ENCODE measurements around the gene CLIP2. TPM values are rescaled to one million over a fixed set of nuclear protein-coding genes. Genes with fewer than 3 reads are reported as not detected.
A peak's percentile ranks its signal among the peaks of the same experiment; 100 is the strongest.
"Not testable (repeated sequence)": the region's sequence is repeated elsewhere in the genome, so short reads cannot be mapped to it uniquely, and the experiment has no call there.

CLIP2 gene
- total RNA-seq, 2 donors from 2014 or later, result 18.6 to 24.1 TPM

DNA sequence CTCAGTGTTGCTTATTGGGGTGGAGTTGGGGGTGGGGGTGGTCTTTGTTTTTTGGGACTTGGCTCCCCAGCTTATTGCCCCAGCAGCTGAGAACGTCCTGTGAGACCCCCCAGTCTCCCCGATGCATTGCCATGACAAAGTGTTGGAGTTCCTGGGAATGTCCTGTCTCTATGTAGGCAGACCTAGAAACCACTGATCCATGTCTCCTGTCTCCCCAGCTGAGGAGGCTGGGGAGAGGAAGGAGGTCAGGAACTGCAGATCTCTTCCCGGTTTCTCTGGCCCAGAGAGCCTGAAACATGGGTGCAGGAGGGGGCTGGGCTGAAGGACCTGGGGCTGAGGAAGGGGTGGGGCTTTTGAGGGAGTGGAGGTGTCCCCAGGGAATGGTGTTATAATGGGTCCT, 84.3 kb downstream of the CLIP2 start:
- Histone ChIP-seq H3K9me3 (no peaks in the 10 kb centered on the region), H3K4me1 (replicated peaks) (no peaks in the 10 kb centered on the region), H3K36me3 (no peaks in the 10 kb centered on the region), H3K27me3 (replicated peaks; ENCODE audit: insufficient read depth) (no peaks in the 10 kb centered on the region), H3K4me3 (no peak overlapping the region), H3K27ac (no peak overlapping the region)
- WGBS, result 70% methylated on average over 3 of the region's 3 CpGs
- TF ChIP-seq POLR2AphosphoS5 (IDR thresholded peaks at IDR 0.05), result no peak
- TF ChIP-seq, protein P1, sequence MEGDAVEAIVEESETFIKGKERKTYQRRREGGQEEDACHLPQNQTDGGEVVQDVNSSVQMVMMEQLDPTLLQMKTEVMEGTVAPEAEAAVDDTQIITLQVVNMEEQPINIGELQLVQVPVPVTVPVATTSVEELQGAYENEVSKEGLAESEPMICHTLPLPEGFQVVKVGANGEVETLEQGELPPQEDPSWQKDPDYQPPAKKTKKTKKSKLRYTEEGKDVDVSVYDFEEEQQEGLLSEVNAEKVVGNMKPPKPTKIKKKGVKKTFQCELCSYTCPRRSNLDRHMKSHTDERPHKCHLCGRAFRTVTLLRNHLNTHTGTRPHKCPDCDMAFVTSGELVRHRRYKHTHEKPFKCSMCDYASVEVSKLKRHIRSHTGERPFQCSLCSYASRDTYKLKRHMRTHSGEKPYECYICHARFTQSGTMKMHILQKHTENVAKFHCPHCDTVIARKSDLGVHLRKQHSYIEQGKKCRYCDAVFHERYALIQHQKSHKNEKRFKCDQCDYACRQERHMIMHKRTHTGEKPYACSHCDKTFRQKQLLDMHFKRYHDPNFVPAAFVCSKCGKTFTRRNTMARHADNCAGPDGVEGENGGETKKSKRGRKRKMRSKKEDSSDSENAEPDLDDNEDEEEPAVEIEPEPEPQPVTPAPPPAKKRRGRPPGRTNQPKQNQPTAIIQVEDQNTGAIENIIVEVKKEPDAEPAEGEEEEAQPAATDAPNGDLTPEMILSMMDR (IDR thresholded peaks at IDR 0.05), result no peak
- no peak for TF ChIP-seq POLR2A (IDR thresholded peaks at IDR 0.05)
- no peak for DNase-seq (ENCODE audit: low spot score)
- intact Hi-C loops (cut with DNase I), result no loop called here

DNA sequence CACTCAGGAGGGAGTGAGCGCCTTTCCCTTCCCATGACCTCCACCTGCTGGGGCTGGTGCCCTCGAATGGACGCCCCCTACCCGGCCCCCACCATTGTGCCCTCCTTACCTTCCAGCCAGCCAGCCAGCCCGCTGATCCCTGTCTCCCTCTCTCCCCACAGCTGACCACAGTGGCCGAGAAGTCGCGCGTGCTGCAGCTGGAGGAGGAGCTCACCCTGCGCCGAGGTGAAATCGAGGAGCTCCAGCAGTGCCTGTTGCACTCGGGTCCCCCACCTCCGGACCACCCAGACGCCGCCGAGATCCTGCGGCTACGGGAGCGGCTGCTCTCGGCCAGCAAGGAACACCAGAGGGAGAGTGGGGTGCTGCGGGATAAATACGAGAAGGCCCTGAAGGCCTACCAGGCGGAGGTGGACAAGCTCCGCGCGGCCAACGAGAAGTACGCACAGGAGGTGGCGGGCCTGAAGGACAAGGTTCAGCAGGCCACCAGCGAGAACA, 86.6 kb downstream of the CLIP2 start:
- Histone ChIP-seq H3K4me1 (replicated peaks) (no peaks in the 10 kb centered on the region), H3K9me3 (no peaks in the 10 kb centered on the region), H3K27me3 (replicated peaks; ENCODE audit: insufficient read depth) (no peaks in the 10 kb centered on the region), H3K27ac (no peak overlapping the region), H3K36me3 (no peaks in the 10 kb centered on the region), H3K4me3 (no peak overlapping the region)
- DNase-seq (ENCODE audit: low spot score), result no peak
- TF ChIP-seq POLR2AphosphoS5 (IDR thresholded peaks at IDR 0.05) (no peak), POLR2A (IDR thresholded peaks at IDR 0.05) (no peak)
- TF ChIP-seq, protein P1 (IDR thresholded peaks at IDR 0.05), result no peak
- intact Hi-C loops (cut with DNase I), result no loop called here
- WGBS, result 94% methylated on average over 31 of the region's 31 CpGs

DNA sequence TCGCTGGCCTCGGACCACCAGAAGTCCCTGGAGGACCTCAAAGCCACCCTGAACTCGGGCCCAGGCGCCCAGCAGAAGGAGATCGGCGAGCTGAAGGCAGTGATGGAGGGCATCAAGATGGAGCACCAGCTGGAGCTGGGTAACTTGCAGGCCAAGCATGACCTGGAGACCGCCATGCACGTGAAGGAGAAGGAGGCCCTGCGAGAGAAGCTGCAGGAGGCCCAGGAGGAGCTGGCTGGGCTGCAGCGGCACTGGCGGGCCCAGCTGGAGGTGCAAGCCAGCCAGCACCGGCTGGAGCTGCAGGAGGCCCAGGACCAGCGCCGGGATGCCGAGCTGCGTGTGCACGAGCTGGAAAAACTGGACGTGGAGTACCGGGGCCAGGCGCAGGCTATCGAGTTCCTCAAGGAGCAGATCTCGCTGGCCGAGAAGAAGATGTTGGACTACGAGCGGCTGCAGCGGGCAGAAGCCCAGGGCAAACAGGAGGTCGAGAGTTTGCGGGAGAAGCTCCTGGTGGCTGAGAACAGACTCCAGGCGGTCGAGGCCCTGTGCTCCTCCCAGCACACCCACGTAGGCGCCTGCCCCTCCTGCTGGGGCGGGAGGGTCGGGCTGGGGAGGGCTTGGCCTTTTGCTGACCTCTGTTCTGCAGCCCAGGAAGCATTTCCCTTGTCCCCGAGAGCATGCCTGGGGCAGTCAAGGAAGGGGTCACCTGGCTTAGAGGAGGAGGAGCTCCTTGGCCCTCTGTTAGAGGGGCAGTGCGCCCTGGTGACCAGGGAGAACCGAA, 87.2 kb downstream of the CLIP2 start:
- no peaks in the 10 kb centered on the region for H3K4me1 ChIP-seq (replicated peaks)
- WGBS, result 82% methylated on average over 34 of the region's 37 CpGs
- no peak overlapping the region for H3K4me3 ChIP-seq
- no peaks in the 10 kb centered on the region for H3K9me3 ChIP-seq
- H3K27me3 ChIP-seq (replicated peaks; ENCODE audit: insufficient read depth), result no peaks in the 10 kb centered on the region
- TF ChIP-seq POLR2AphosphoS5 (IDR thresholded peaks at IDR 0.05) (no peak), POLR2A (IDR thresholded peaks at IDR 0.05) (no peak)
- TF ChIP-seq, protein P1 (IDR thresholded peaks at IDR 0.05), result no peak
- H3K27ac ChIP-seq, result no peak overlapping the region
- no peak for DNase-seq (ENCODE audit: low spot score)
- H3K36me3 ChIP-seq, result no peaks in the 10 kb centered on the region
- intact Hi-C loops (cut with DNase I), result no loop called here

DNA sequence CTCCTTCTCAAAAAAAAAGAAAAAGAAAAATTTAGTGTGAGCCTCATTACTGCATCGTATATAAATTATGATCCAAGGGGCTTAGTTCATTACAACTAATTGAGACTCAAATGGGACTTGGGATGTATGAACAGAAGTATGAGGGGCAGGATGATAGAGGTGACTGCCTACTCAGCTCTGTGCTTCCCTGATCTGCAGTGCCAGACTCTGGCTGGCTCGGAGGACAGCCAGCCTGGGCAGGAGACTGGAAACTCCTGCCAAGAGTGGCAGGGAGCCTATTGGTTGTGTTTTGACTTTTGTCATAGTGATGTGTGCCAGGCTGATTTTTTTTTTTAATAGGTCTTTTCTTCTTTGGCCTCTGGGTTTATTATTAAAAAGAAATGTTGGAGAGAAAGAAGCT, 90.7 kb downstream of the CLIP2 start:
- 57% methylated on average over 2 of the region's 2 CpGs for WGBS
- Histone ChIP-seq H3K36me3 (no peaks in the 10 kb centered on the region), H3K4me1 (replicated peaks) (no peaks in the 10 kb centered on the region), H3K27ac (peak overlapping the region in 1 of 2 donors; percentile 49), H3K9me3 (no peaks in the 10 kb centered on the region), H3K27me3 (replicated peaks; ENCODE audit: insufficient read depth) (no peaks in the 10 kb centered on the region), H3K4me3 (no peak overlapping the region)
- TF ChIP-seq, protein P1 (IDR thresholded peaks at IDR 0.05), result no peak
- TF ChIP-seq POLR2AphosphoS5 (IDR thresholded peaks at IDR 0.05), result peak; percentile 83
- DNase-seq (ENCODE audit: low spot score), result peak; percentile 67
- intact Hi-C loops (cut with DNase I), result no loop called here

DNA sequence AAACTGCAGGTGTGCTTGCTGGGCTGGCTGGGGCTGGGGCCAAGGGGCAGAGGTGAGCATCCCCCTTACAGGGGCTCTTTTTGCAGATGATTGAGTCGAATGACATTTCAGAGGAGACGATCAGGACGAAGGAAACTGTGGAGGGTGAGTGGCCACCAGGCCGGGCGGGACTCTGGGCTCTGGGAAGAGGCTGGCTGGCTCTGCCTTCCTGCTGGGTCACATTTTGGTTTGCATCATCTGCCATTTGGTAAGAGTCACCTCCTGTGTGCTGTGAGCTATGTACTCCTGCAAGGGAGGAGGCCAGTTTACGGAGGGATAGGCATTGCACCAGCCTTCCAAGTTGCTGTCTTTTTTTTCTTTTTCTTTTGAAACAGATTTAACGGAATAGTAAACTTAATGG, 91.5 kb downstream of the CLIP2 start:
- Histone ChIP-seq H3K27ac (peak overlapping the region in 1 of 2 donors; percentile 49), H3K4me1 (replicated peaks) (no peaks in the 10 kb centered on the region), H3K4me3 (no peak overlapping the region), H3K36me3 (no peaks in the 10 kb centered on the region), H3K27me3 (replicated peaks; ENCODE audit: insufficient read depth) (no peaks in the 10 kb centered on the region), H3K9me3 (no peaks in the 10 kb centered on the region)
- TF ChIP-seq, protein P1 (IDR thresholded peaks at IDR 0.05), result no peak
- TF ChIP-seq POLR2AphosphoS5 (IDR thresholded peaks at IDR 0.05) (no peak), POLR2A (IDR thresholded peaks at IDR 0.05) (no peak)
- intact Hi-C loops (cut with DNase I), result no loop called here
- no peak for DNase-seq (ENCODE audit: low spot score)
- WGBS, result 92% methylated on average over 7 of the region's 7 CpGs

DNA sequence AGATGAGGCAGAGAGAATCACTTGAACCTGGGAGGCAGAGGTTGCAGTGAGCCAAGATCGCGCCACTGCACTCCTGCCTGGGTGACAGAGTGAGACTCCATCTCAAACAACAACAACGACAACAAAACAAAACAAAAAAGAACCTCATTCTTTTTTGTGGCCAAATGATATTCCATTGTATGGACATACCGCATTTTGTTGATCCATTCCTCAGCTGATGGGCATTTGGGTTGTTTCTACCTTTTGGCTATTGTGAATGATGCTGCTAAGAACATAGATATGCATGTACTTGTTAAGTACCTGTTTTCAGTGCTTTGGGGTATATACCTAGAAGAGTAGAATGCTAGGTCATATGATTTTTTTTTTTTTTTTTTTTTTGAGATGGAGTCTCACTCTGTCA, 94.9 kb downstream of the CLIP2 start:
- intact Hi-C loops (cut with DNase I); H3K9me3 ChIP-seq: not testable (repeated sequence)

DNA sequence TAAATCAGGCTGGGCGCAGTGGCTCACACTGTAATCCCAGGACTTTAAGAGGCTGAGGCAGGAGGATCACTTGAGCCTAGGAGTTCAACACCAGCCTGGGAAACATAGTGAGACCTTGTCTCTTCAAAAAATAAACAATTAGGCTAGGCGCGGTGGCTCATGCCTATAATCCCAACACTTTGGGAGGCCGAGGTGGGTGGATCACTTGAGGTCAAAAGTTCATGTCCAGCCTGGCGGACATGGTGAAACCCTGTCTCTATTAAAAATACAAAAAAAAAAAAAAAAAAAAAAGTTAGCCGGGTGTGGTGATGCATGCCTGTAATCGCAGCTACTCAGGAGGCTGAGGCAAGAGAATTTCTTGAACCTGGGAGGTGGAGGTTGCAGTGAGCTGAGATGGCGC, 95.6 kb downstream of the CLIP2 start:
- H3K4me3 ChIP-seq; H3K36me3 ChIP-seq; H3K9me3 ChIP-seq; intact Hi-C loops (cut with DNase I); H3K27ac ChIP-seq; H3K27me3 ChIP-seq (replicated peaks; ENCODE audit: insufficient read depth); DNase-seq (ENCODE audit: low spot score); H3K4me1 ChIP-seq (replicated peaks): not testable (repeated sequence)
- WGBS, result 75% methylated on average over 8 of the region's 8 CpGs

More for the DNA sequence above, 94.9 kb downstream of the CLIP2 start:
- DNase-seq (ENCODE audit: low spot score); H3K27me3 ChIP-seq (replicated peaks; ENCODE audit: insufficient read depth); H3K4me3 ChIP-seq; H3K4me1 ChIP-seq (replicated peaks); H3K36me3 ChIP-seq; H3K27ac ChIP-seq: not testable (repeated sequence)
- 71% methylated on average over 4 of the region's 4 CpGs for WGBS

Data from prostate gland (tissue), 2 donors.